T-helper 1 cell treated with Interleukin-12 subunit alpha and Interleukin-12 subunit beta and Interleukin-4 antibody, amounts not matched to agents 30 μg/mL and 1 μg/mL, for 36 hours (primary cell): ENCODE measurements around the gene HOXA4.

Experiments
- H3K27ac Mint-ChIP-seq: one replicate; pipeline ENCODE4 v1.8.0; 2021; ENCODE audit warnings: mild to moderate bottlenecking, mixed read lengths
- H3K27me3 Mint-ChIP-seq: one replicate; pipeline ENCODE4 v1.8.0; 2021; ENCODE audit warnings: low read depth, mixed read lengths
- H3K36me3 Mint-ChIP-seq: one replicate; pipeline ENCODE4 v1.8.0; 2021; ENCODE audit warnings: low read depth, mixed read lengths
- H3K4me1 Mint-ChIP-seq: one replicate; pipeline ENCODE4 v1.8.0; 2021; ENCODE audit warnings: low read depth, mixed read lengths
- H3K4me3 Mint-ChIP-seq: one replicate; pipeline ENCODE4 v1.8.0; 2021; ENCODE audit warnings: mild to moderate bottlenecking, moderate library complexity, mixed read lengths
- H3K9me3 Mint-ChIP-seq: one replicate; pipeline ENCODE4 v1.8.0; 2021; ENCODE audit warnings: mixed read lengths

Gene HOXA4

DNA sequence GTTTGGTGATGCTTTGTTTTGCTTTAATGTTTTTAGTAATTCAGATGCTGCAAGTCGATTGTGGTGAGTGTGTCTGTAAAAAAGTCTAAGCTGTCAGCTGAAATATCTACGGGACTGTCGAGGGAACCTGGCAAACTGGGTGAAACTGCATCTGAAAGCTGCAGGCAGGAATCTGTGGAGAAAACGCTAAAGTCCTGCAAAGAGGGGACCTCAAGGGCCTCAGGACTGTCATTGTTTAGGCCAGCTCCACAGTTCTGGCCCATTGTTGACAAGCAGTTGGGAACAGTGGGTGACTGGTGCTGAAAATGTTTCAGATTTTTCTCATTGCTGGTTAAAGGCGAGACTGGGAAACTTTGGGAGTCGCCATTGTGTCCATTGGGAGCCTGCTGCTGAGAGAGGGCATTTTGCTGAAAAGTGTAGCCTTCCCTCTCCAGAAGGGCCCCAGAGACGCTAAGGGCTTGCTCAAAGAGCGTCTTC, 29.8 kb downstream of the HOXA4 start:
- Mint-ChIP-seq H3K4me3 (no peak overlapping the region), H3K27ac (no peak overlapping the region), H3K9me3 (no peaks in the 10 kb centered on the region), H3K4me1 (peaks cover 12% of the 10 kb centered on the region), H3K36me3 (peaks cover 20% of the 10 kb centered on the region), H3K27me3 (peaks cover 83% of the 10 kb centered on the region)

DNA sequence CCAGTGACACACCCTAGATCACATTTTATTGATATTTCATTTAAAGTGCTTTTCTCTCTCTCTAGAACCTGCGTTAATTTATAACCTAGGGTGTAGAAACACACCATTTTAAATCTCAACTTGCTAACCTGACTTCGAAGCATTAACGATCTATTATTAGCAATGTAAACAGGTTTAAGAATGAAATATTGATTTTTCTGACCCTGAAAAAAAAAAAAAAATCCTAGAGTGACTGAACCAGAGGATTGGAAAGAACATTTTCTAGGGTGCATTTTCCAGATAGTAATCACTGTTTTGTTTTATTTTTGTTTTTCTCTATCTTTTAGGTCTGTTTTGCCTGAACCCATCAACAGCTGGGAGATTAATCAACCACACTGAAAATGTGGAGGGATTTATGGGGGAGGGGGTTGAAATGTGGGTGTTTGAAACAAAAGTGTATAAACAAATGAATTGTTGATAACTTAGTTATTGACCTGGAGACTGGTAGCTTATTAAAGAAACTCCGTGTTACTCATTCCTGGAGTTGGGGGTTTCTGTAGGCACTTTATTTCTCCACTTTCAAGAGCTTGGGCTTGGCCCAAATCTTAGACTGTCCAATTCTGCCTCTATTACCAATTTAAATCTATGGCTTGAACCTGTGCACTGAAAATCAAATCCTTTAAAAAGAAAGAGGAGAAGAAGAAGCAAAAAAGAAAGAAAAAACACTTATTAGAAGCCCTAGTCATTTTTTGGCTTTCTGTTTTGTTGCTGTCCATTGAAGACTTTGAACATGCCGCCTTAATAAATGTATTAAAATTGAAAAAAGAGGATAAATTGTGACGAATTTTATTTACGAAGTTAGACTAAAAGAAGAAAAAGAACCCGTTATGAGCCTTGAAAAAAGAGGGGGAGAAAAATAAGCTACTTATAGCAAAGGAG, 30.8 kb downstream of the HOXA4 start:
- H3K27me3 Mint-ChIP-seq = peaks cover 85% of the 10 kb centered on the region
- H3K9me3 Mint-ChIP-seq = no peaks in the 10 kb centered on the region
- H3K4me3 Mint-ChIP-seq = no peak overlapping the region
- no peak overlapping the region for H3K27ac Mint-ChIP-seq
- H3K36me3 Mint-ChIP-seq = peaks cover 20% of the 10 kb centered on the region
- peaks cover 18% of the 10 kb centered on the region for H3K4me1 Mint-ChIP-seq

DNA sequence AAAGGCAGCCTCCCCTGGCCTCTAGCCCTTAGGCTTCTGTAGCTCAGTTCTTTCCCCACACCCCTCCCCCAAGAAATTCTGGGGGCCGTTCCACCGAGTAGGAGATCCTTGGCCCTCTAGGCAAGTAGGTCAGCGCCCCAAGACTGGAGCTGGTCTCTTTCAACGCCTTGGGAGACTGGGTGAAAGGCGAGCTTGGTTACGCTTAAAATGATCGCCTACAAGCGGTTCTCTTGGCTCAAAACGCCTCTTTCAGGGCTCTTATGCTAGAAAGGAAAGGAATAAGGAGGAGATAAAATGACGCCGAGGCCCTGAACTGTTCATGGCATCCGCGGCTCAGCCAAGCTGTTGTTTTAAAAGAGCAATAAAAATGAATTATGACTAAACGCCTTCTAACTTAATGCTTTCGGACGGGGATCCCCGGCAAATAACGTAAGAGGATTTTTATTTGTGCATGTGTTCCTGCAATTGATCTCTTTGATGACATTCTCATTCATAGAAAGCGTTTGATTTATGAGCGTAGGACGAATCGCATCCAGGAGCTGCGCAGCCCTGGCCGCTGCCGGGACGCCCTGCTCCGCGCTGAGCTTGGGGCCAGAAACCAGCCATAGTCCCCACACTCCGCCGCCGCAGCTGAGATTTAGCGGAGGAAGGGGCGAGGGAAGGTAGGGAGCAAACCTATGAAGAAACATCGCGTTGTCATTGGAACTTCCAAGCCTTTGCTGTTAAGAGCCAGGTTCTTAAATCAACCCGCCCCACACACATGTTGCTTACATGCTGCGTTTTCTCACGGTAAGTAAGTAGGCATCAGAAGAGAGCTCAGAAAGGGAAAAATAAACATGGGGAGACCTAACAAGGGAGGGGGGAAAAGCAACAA, 31.7 kb downstream of the HOXA4 start:
- Mint-ChIP-seq H3K4me3 (no peak overlapping the region), H3K36me3 (peaks cover 20% of the 10 kb centered on the region), H3K27me3 (peaks cover 86% of the 10 kb centered on the region), H3K9me3 (no peaks in the 10 kb centered on the region), H3K4me1 (peaks cover 17% of the 10 kb centered on the region), H3K27ac (no peak overlapping the region)

DNA sequence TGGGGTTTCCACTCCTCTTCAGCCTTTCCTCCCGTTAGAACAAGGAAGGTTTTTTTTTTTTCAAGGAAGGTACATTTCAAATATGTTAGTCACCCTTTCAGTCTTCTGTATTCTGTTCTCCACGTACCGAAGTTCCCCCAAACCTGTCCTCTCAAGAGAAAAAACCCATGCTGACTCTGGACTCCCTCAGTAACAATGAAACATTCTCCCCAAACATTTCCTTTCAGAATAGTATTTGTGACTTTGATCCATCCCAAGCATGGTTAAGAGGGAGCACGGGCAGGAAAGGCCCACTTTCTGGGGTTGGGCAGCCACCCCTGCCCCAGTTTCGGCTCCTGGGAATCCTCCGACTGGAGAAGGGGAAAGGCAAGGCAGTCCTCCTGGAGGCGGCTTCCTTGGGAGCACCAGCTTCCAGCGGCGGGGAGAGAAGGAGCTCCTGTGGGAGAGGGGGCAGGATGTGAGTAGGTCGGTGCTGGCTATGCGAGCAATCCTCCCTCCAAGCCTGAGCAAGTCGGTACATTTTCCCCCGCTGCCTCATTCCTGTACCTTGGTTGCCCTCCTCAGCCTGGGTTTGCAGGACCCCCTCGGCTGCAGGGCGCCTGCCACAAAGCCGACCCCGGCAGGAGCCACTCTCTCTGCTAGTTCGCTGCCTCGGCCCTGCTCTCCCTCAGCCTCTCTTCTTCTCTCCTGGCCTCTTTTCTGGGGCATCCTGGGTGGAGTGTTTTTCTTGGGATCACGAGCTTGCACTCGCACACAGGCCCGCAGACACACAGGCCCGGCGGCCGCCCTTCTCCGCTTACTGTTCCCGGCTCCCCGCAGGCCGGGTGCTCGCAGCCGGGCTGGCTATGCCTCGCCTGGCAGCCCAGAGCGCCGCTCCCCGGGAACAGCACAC, 32.6 kb downstream of the HOXA4 start:
- Mint-ChIP-seq H3K4me1 (peaks cover 14% of the 10 kb centered on the region), H3K27ac (no peak overlapping the region), H3K4me3 (peak overlapping the region; percentile 71), H3K9me3 (no peaks in the 10 kb centered on the region), H3K36me3 (peaks cover 18% of the 10 kb centered on the region), H3K27me3 (peaks cover 86% of the 10 kb centered on the region)

DNA sequence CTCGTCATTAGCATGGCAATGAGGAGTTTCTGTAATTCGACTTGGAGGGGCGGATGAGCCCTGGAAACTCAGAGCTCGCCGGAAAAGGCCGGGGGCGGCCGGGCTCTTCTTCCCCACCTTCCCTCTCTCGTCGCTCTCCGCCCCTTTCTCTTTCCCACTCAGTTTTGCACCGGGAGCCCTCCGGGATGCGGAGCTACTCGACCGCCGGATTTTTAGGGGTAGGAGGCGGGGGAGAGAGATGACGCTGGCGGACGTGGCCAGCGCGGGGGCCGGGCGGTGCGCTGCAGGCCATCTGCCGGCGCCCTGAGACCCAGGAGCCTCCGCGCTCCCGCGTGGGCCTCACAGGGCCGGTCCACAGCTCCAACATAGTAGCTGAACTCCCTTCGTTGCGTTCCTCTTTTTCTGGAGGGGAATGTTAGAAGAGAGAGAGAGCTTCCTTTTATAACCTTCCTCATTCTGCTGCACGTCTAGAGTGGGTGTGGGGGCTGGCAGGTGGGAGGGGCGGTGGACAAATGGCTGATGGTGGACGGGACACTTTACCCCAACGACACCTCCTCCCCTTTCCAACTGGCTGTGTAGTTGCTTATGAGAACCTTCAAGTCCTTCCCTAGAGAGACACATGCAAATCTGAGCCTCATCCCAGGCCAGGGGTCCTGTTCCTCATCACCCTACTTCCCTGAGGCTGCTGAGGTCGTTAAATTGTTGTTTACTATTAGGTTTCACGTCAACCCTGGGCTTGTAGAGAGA, 33.6 kb downstream of the HOXA4 start:
- Mint-ChIP-seq H3K27ac (peak overlapping the region; percentile 12), H3K4me1 (peaks cover 12% of the 10 kb centered on the region), H3K27me3 (peaks cover 87% of the 10 kb centered on the region), H3K36me3 (peaks cover 15% of the 10 kb centered on the region), H3K4me3 (peak overlapping the region; percentile 80), H3K9me3 (no peaks in the 10 kb centered on the region)

DNA sequence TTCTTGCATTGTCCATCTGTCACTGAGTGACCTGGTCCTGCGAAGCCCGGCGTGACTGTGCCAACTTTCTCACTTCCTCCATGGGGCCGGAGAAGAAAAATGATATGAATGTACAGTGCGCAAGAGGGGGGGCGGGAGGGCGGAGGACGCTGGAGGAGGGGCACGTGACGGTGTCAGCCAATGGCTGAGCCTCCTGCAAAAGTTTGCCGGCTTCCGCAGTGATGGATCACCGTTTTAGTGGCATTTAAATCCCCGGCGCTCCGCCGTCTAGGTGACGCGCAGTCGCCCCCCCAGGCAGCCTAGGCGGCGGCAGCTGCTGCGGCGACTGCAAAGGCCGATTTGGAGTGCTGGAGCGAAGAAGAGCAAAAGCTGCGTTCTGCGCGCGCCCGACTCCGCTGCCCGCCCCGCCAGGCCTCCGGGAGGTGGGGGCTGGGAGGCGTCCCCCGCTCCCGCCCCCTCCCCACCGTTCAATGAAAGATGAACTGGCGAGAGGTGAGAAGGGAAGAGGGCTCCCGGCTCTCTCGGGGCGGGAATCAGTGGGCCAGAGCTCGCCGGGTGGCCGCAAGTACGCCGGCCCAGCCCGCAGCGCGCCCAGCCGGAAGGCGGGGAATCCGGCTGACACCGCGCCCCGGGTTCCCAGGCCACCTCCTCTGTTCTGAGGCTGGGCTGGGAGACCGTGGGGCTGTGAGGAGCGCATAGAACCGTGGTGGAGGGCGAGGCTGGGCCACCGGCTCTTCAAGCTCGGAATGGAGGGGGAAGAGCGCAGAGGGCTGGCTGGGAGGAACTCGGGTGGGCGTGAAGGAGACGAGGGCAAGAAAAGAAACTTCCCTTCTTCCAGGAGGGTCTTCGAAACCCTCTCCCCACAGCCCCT, 34.4 kb downstream of the HOXA4 start, which contains the start of gene HOXA1:
Gene HOXA1 (minus strand): TSS at position 104 of the 871 bp plus-strand sequence. CDS start 88 bp downstream, at position 16.
- Mint-ChIP-seq H3K36me3 (peaks cover 12% of the 10 kb centered on the region), H3K27me3 (peaks cover 87% of the 10 kb centered on the region), H3K4me1 (peaks cover 12% of the 10 kb centered on the region), H3K27ac (peak within 1 kb of the TSS; percentile 73), H3K9me3 (no peaks in the 10 kb centered on the region), H3K4me3 (peak within 1 kb of the TSS; percentile 80)

DNA sequence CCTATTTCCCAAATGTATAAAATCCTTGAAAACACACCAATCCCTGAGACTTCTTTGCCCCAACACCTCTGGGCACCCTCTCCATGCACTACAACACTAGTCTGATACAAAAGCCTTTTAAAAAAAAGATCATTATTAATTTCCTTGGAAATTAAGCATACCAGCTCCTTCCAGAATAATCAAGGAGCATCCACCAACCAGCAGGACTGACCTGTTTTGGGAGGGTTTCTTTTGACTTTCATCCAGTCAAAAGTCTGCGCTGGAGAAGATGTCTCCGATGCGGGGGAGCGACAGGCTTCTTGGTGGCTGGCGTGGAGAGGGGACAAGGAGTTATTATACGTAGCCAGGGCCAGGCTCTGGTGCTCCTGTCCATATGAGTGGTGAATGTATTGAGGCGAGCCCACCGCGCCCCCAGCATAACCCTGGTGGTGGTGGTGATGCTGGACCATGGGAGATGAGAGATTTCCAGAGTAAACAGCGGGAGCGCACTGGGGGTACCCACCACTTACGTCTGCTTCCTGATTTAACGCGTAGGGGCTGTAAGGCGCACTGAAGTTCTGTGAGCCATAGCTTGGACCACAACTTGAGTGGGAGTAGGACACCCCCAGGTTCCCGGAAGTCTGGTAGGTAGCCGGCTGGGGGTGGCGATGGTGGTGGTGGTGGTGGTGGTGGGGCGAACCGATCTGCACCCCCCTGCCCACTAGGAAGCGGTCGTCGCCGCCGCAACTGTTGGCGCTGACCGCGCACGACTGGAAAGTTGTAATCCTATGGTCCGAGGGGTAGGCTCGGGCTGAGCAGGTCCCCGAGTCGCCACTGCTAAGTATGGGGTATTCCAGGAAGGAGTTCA, 35.3 kb downstream of the HOXA4 start:
- Mint-ChIP-seq H3K4me3 (peak overlapping the region; percentile 80), H3K9me3 (no peaks in the 10 kb centered on the region), H3K4me1 (peaks cover 12% of the 10 kb centered on the region), H3K27ac (peak overlapping the region; percentile 73), H3K36me3 (peaks cover 9% of the 10 kb centered on the region), H3K27me3 (peaks cover 87% of the 10 kb centered on the region)

DNA sequence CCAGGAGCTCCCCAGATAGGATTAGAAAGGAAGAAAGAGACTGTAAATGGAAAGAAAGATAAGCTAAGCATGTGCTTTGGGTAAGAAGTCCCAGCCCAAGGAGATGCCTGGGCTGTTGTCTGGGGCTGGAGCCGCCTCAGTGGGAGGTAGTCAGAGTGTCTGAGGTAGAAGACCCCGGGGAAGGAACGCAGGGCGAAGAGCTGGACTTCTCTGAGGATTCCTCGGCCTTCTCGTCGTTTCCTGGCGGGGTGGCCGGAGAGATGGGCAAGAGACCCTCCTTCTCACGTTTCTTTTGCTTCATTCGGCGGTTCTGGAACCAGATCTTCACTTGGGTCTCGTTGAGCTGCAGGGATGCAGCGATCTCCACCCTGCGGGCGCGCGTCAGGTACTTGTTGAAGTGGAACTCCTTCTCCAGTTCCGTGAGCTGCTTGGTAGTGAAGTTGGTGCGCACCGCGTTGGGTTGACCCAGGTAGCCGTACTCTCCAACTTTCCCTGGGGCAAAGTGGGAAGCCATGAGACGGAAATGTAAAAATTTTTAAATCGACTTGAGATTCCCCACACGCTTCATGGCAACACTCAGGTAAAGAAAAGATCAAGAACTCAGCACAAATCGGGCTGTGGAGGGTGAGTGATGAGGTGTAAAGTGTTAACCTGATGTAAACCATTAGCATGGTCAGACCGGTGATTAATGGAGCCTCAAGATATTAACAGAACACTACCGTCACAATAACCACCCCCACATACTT, 36.1 kb downstream of the HOXA4 start:
- Mint-ChIP-seq H3K4me1 (peaks cover 12% of the 10 kb centered on the region), H3K36me3 (peaks cover 6% of the 10 kb centered on the region), H3K27me3 (peaks cover 87% of the 10 kb centered on the region), H3K4me3 (peak overlapping the region; percentile 11), H3K27ac (no peak overlapping the region), H3K9me3 (no peaks in the 10 kb centered on the region)

DNA sequence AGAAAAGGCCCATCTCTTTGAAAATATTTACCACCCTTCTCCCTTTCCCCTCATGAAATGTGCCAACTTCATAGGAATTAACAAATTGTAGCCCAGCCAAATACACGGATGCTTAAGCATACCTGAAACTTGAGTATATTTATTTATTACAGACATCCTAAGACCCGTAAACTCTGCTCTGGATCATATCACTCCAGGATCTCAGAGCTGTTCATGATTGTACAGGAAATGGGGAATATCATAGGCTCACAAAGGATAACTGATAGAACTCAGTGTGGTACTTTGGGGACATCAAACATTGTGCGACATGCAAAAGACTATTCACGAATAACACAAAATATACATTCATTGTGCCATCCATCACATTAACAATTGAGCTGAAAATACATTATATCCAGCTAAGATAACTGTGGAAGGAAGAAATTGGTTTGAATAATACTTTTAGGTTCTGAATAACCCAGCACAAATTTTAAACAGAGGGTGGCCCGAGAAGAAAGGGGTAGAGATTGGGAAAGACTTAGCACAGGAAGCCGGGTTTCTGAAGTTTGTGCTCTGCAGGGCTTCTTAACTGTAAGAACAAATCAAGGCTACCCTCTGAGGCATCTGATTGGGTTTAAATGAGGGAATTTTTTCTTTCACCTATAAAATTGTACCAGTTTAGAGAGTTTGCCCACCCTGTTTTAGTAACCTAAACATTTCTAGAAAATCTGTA, 37.2 kb downstream of the HOXA4 start:
- Mint-ChIP-seq H3K27ac (no peak overlapping the region), H3K27me3 (peaks cover 88% of the 10 kb centered on the region), H3K36me3 (no peaks in the 10 kb centered on the region), H3K4me3 (no peak overlapping the region), H3K9me3 (no peaks in the 10 kb centered on the region), H3K4me1 (peaks cover 10% of the 10 kb centered on the region)

DNA sequence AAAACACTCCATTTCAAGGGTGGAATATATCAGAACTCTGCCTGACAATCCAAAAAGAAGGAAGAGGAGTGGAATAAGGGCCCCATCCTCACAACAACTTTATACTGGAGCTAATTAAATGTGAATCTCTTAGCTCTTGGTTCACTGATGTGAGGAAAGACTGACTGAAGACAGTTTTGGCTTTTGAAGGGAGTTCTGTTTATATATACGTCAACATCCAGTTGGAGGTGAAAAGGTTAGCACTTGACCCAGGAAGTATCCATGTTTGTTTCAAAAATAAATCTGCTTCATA, 37.8 kb downstream of the HOXA4 start:
- H3K4me3 Mint-ChIP-seq = no peak overlapping the region
- H3K36me3 Mint-ChIP-seq = no peaks in the 10 kb centered on the region
- H3K4me1 Mint-ChIP-seq = peaks cover 10% of the 10 kb centered on the region
- no peaks in the 10 kb centered on the region for H3K9me3 Mint-ChIP-seq
- H3K27ac Mint-ChIP-seq = no peak overlapping the region
- H3K27me3 Mint-ChIP-seq = peaks cover 90% of the 10 kb centered on the region
